Stomach (tissue), 4 donors: ENCODE results near the gene SH3PXD2A.

ENCODE experiments used
- POLR2A ChIP-seq, 4 donors: fragments of 450-650 bp; IDR thresholded peaks; one replicate each; pipeline ENCODE4 v1.6.1; 2016; ENCODE audit warnings: antibody characterized with exemption in 4 of 4, control low read depth in 2 of 4, mild to moderate bottlenecking in 1 of 4, moderate library complexity in 1 of 4
- TF ChIP-seq, protein P1 (sequence below), 7 experiments: fragments of 450-650 bp in 4 of 7; fragments of 200-600 bp in 3 of 7; sonication (generic) in 3 of 7; IDR thresholded peaks; one replicate each; pipeline ENCODE4 v1.5.1; 2016 to 2019; ENCODE audit warnings: antibody characterized with exemption in 7 of 7, control low read depth in 2 of 7, mild to moderate bottlenecking in 1 of 7

DNA sequence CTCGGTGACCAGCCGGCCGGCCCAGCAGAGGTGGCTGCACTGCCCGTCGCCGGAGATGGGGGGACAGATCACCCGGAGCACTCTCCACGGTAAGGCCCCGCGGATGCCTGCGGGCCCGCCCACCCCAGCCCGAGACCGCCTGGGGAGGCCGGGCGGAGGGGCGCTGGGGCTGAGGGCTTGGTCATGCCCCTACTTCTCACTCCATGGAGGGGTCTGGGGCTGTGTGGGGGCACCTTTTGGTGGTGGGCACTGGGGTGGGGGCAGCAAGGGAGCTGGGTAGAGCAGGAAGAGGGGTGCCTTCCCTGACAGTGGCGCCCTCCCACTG is 300.1 kb downstream of the SH3PXD2A start:
- TF ChIP-seq, protein P1, sequence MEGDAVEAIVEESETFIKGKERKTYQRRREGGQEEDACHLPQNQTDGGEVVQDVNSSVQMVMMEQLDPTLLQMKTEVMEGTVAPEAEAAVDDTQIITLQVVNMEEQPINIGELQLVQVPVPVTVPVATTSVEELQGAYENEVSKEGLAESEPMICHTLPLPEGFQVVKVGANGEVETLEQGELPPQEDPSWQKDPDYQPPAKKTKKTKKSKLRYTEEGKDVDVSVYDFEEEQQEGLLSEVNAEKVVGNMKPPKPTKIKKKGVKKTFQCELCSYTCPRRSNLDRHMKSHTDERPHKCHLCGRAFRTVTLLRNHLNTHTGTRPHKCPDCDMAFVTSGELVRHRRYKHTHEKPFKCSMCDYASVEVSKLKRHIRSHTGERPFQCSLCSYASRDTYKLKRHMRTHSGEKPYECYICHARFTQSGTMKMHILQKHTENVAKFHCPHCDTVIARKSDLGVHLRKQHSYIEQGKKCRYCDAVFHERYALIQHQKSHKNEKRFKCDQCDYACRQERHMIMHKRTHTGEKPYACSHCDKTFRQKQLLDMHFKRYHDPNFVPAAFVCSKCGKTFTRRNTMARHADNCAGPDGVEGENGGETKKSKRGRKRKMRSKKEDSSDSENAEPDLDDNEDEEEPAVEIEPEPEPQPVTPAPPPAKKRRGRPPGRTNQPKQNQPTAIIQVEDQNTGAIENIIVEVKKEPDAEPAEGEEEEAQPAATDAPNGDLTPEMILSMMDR (IDR thresholded peaks at IDR 0.05), result no peak
- TF ChIP-seq POLR2A (IDR thresholded peaks at IDR 0.05), result no peak
